Activated gamma-delta T cell (primary cell): ENCODE data around the gene VSX2.
A peak's percentile ranks its signal among the peaks of the same experiment; 100 is the strongest.

Experiments
- DNase-seq: peaks from one replicate; lab custom pipeline; 2025; lab: John Stamatoyannopoulos, UW

VSX2 gene

GRCh38 chr14:74302152-74302628, 62.9 kb downstream of the VSX2 start:
- DNase-seq, result no peak

DNA sequence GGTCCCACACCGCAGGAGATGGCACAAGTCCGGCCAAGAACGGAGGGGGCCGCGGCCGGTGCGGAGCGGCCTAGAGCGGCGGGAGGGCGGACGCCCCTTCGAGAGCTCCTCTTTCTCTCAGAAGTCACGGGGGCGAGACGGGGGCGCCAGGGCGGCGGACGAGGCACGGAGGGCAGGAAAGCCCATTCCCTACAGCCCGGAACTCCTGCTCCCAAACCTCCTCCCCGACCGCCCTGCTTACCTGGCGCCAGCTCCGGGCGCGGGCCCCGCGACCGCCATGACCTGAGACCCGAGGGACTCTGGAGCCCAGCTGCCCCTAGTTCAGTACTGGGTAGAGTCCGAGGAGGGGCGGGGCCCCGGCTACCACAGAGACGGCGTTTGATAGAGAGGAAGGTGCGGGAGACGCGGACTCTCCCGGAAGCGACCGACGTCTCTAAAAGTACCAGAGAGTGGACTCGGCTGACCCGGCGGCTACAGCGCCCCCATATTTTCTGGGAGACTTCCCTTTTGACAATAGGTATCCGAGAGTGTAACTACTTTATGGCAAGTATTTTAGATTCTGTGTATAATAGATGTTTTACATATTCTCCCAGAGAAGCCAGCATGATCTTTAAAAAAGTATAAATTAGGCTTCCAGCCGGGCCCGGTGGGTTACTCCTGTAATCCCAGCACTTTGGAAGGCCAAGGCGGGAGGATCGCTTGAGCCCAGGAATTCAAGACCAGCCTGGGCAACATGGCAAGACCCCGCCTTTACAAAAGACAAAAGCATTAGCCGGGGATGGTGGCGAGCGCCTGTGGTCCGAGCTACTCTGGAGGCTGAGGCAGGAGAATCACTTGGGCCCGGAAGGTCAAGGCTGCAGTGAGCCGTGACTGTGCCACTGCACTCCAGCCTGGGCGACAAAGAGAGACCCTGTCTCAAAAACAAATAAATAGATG, 63.7 kb downstream of the VSX2 start, which contains the start of gene ABCD4:
TSS of gene ABCD4 (minus strand) at position 301 of the 936 bp plus-strand sequence. CDS start at position 279, 22 bp downstream.
- DNase-seq, result peak; percentile 60

DNA sequence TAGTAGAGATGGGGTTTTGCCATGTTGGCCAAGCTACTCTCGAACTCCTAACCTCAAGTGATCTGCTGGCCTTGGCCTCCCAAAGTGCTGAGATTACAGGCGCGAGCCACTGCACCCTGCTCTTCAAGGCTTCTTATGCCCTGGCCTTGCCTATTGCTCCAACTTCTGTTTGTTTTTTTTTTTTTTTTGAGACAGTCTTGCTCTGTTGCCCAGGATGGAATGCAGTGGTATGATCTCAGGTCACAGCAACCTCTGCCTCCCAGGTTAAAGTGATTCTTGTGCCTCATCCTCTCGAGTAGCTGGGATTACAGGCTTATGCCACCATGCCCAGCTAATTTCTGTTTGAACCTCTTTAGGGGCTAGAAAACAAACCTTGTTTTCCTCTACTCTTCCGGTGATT, 69.4 kb downstream of the VSX2 start:
- DNase-seq, result no peak

DNA sequence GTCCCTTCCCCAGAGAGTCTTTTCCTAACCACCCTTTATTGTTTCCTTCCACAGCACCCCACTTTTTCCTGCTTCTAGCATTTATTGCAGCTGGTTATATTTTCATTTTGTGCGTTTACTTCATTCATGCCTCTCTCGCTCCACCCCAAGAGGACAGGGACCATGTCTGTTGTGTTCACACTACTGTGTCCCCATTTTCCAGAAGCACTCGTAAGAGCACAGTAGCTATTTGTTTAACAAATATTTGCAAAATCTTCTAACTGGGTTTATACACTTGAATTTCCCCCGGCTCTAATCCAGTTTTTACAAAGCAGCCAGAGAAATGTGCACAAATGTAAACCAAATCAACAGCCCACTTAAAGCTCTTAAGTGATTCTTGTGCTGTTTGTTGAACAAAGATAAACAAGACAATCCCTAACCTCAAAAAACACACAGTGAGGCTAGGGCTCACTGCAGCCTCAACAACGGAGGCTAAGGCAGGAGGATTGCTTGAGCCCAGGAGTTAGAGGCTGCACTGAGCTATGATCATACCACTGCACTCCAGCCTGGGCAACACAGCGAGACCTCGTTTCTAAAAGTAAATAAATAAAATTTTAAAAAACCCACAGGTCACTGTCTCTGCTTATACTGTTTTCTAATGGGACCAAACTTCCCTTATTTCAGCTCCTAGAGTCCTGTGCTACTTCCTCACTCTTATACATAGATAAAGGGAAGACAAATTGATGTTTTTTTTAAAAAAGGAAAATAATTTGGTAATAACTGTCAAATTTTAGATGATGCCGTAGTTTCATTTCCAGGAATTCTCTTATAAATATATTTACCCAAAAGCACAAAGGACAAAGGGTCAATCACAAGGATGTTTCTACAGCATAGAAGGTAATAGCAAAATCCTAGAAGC, 70.1 kb downstream of the VSX2 start:
- no peak for DNase-seq

DNA sequence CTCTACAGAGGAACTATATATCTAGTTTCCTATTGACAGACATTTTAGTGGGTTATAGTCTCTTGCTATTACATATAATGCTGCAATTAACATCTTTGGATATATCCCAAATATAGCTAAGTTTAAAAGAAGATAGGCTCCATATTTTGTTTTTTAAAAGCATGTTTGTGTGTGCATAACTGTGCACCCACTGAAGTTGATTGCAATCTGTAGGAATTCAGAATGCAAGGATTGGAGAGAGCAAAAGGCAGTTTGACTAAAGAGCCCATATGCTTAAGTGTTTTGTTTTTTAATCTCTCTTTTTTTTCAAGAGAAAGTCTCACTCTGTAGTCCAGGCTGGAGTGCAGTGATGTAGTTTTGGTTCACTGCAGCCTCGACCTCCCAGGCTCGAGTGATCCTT, 72.9 kb downstream of the VSX2 start:
- DNase-seq, result no peak
